Neuronal stem cell (in vitro differentiated cells): ENCODE data around the gene CD63.

ENCODE experiments used
- DNase-seq: peaks from one replicate; pipeline ENCODE4 v3.0.0-alpha.2; 2013; ENCODE audit warnings: low spot score
- H2AFZ ChIP-seq: one replicate; pipeline ENCODE4 v1.6.1; 2013; ENCODE audit warnings: mild to moderate bottlenecking, low read length, inconsistent platforms
- H2AK5ac ChIP-seq: 2 replicates; pipeline ENCODE4 v1.6.1; 2013; ENCODE audit warnings: low read depth, mild to moderate bottlenecking, inconsistent platforms, low read length, moderate library complexity, mixed read lengths
- H2BK120ac ChIP-seq: 2 replicates; pipeline ENCODE4 v1.6.1; 2013; ENCODE audit warnings: low read depth, mild to moderate bottlenecking, inconsistent platforms, low read length, moderate library complexity, mixed read lengths
- H2BK12ac ChIP-seq: one replicate; pipeline ENCODE4 v1.6.1; 2013; ENCODE audit warnings: low read length, inconsistent platforms
- H2BK15ac ChIP-seq: 2 replicates; pipeline ENCODE4 v1.6.1; 2013; ENCODE audit warnings: mild to moderate bottlenecking, low read length, inconsistent platforms, mixed read lengths
- H2BK5ac ChIP-seq: one replicate; pipeline ENCODE4 v1.6.1; 2013; ENCODE audit warnings: inconsistent platforms, mild to moderate bottlenecking, low read length, moderate library complexity
- H3K14ac ChIP-seq: one replicate; pipeline ENCODE4 v1.6.1; 2013; ENCODE audit warnings: low read length, inconsistent platforms
- H3K18ac ChIP-seq: 2 replicates; pipeline ENCODE4 v1.6.1; 2013; ENCODE audit warnings: low read length, inconsistent platforms
- H3K23ac ChIP-seq: 2 replicates; pipeline ENCODE4 v1.6.1; 2013; ENCODE audit warnings: low read depth, mild to moderate bottlenecking, mixed read lengths, low read length, inconsistent platforms; ENCODE audit not compliant: poor library complexity
- H3K27ac ChIP-seq: replicated peaks from 3 replicates; pipeline ENCODE4 v1.5.1; 2013; ENCODE audit warnings: low read length, inconsistent platforms
- H3K27me3 ChIP-seq, 3 experiments: 2 replicates each; pipeline ENCODE4 v1.6.1; 2013; ENCODE audit warnings: low read length in 3 of 3, mild to moderate bottlenecking in 2 of 3, inconsistent platforms in 1 of 3, low read depth in 1 of 3, mixed read lengths in 1 of 3, moderate library complexity in 1 of 3; ENCODE audit not compliant: control insufficient read depth in 3 of 3, insufficient read depth in 3 of 3
- H3K36me3 ChIP-seq, 2 donors: replicated peaks in 1 of 2; 2 replicates each; pipeline ENCODE4 v1.6.1; 2013; ENCODE audit warnings: low read length in 2 of 2; ENCODE audit not compliant: control insufficient read depth in 2 of 2, insufficient read depth in 2 of 2
- H3K4ac ChIP-seq: 2 replicates; pipeline ENCODE4 v1.6.1; 2013; ENCODE audit warnings: inconsistent platforms, mild to moderate bottlenecking, low read length, moderate library complexity
- H3K4me1 ChIP-seq, 2 donors: 1 replicate in 1 of 2; 2 replicates in 1 of 2; pipeline ENCODE4 v1.6.1; 2013; ENCODE audit warnings: low read length in 2 of 2, low read depth in 1 of 2; ENCODE audit not compliant: control insufficient read depth in 2 of 2, insufficient read depth in 1 of 2
- H3K4me2 ChIP-seq: one replicate; pipeline ENCODE4 v1.6.1; 2013; ENCODE audit warnings: mild to moderate bottlenecking, low read length, inconsistent platforms; ENCODE audit not compliant: insufficient read depth, poor library complexity, severe bottlenecking
- H3K4me3 ChIP-seq, 2 donors: 2 replicates each; pipeline ENCODE4 v1.5.1; 2013; ENCODE audit warnings: low read length in 2 of 2, mild to moderate bottlenecking in 2 of 2, inconsistent platforms in 1 of 2, moderate library complexity in 1 of 2
- H3K79me1 ChIP-seq: one replicate; pipeline ENCODE4 v1.6.1; 2013; ENCODE audit warnings: low read depth, mild to moderate bottlenecking, inconsistent platforms, low read length, moderate library complexity
- H3K9ac ChIP-seq: one replicate; pipeline ENCODE4 v1.6.1; 2013; ENCODE audit warnings: mild to moderate bottlenecking, low read depth, low read length, inconsistent platforms; ENCODE audit not compliant: poor library complexity
- H3K9me3 ChIP-seq, 2 donors: replicated peaks in 1 of 2; 2 replicates each; pipeline versions ENCODE3 to v1.6.1; 2013; ENCODE audit warnings: low read length in 2 of 2, mild to moderate bottlenecking in 2 of 2, inconsistent platforms in 1 of 2, low read depth in 1 of 2, mixed read lengths in 1 of 2, moderate library complexity in 1 of 2; ENCODE audit not compliant: control insufficient read depth in 2 of 2, insufficient read depth in 1 of 2
- H4K8ac ChIP-seq: one replicate; pipeline ENCODE4 v1.6.1; 2013; ENCODE audit warnings: low read depth, mild to moderate bottlenecking, inconsistent platforms, low read length, moderate library complexity
- H4K91ac ChIP-seq: one replicate; pipeline ENCODE4 v1.6.1; 2013; ENCODE audit warnings: low read length, low read depth, mild to moderate bottlenecking, inconsistent platforms; ENCODE audit not compliant: poor library complexity
- WGBS, 2 donors: extraction: QIAGEN DNeasy Blood & Tissue Kit; methylation state at CpG; one replicate each; pipeline ENCODE4 v1.1.7; 2013; ENCODE audit warnings: missing lambda C conversion rate in 2 of 2, mixed read lengths in 1 of 2; ENCODE audit not compliant: insufficient read length in 2 of 2, insufficient replicate concordance in 1 of 2; ENCODE audit errors: extremely low coverage in 2 of 2; 5-methylcytosine and 5-hydroxymethylcytosine counted together

CD63 gene

GRCh38 chr12:55728186-55728938 is 447 bp downstream of the CD63 start:
- Histone ChIP-seq H3K36me3 (peaks cover 27 to 40% of the 10 kb centered on the region in 2 donors), H3K9me3 (peaks cover 0 to 1% of the 10 kb centered on the region in 2 donors), H3K14ac (no peak overlapping the region), H3K18ac (peak overlapping the region; percentile 94), H3K4me1 (peaks cover 14 to 18% of the 10 kb centered on the region in 2 donors), H3K27ac (peak overlapping the region; percentile 89), H2BK120ac (peak overlapping the region; percentile 61), H2BK12ac (no peak overlapping the region), H4K91ac (no peak overlapping the region), H3K23ac (peak overlapping the region; percentile 29), H2BK15ac (peak overlapping the region; percentile 32), H3K79me1 (peaks cover 18% of the 10 kb centered on the region), H4K8ac (no peak overlapping the region), H3K9ac (peak overlapping the region; percentile 94), H2BK5ac (peak overlapping the region; percentile 69), H3K4me3 (peak overlapping the region; percentile 59 to 92), H3K27me3 (no peaks in the 10 kb centered on the region), H3K4me2 (peak overlapping the region; percentile 92), H2AFZ (peak overlapping the region; percentile 92), H3K4ac (no peak overlapping the region), H2AK5ac (peak overlapping the region; percentile 95)
- no CpG with 5 or more reads among the region's 61 CpGs for WGBS, 2 donors
- no peak for DNase-seq

- H3K4ac ChIP-seq, result no peak overlapping the region
- peak overlapping the region; percentile 92 for H3K4me2 ChIP-seq
- peak overlapping the region; percentile 59 to 92 for H3K4me3 ChIP-seq
- peak overlapping the region; percentile 92 for H2AFZ ChIP-seq
- no peaks in the 10 kb centered on the region for H3K27me3 ChIP-seq
- H2BK15ac ChIP-seq, result peak overlapping the region; percentile 32
- H3K36me3 ChIP-seq, result peaks cover 29 to 46% of the 10 kb centered on the region in 2 donors
- H2AK5ac ChIP-seq, result peak overlapping the region; percentile 95
- H3K9ac ChIP-seq, result peak overlapping the region; percentile 94
- H3K79me1 ChIP-seq, result peaks cover 18% of the 10 kb centered on the region
- H3K27ac ChIP-seq, result peak overlapping the region; percentile 19
- H2BK12ac ChIP-seq, result no peak overlapping the region
- peak overlapping the region; percentile 66 for H3K14ac ChIP-seq
- no CpG with 5 or more reads among the region's 9 CpGs for WGBS, 2 donors
- H3K4me1 ChIP-seq, result peaks cover 14 to 18% of the 10 kb centered on the region in 2 donors
- H4K91ac ChIP-seq, result no peak overlapping the region
- H3K18ac ChIP-seq, result peak overlapping the region; percentile 94
- no peak overlapping the region for H2BK5ac ChIP-seq
- DNase-seq, result no peak
- no peak overlapping the region for H4K8ac ChIP-seq
- peak overlapping the region; percentile 11 for H3K23ac ChIP-seq
- H3K9me3 ChIP-seq, result peaks cover 0 to 1% of the 10 kb centered on the region in 2 donors
- H2BK120ac ChIP-seq, result peak overlapping the region; percentile 61
Observed at GRCh38 chr12:55727643-55728185, 1.1 kb downstream of the CD63 start.

GRCh38 chr12:55726971-55727370 is 1.8 kb downstream of the CD63 start:
- no peak overlapping the region for H4K8ac ChIP-seq
- H3K23ac ChIP-seq, result no peak overlapping the region
- H3K18ac ChIP-seq, result no peak overlapping the region
- H2AFZ ChIP-seq, result no peak overlapping the region
- H2BK12ac ChIP-seq, result no peak overlapping the region
- peaks cover 0 to 1% of the 10 kb centered on the region in 2 donors for H3K9me3 ChIP-seq
- H2BK5ac ChIP-seq, result no peak overlapping the region
- no peak overlapping the region for H3K27ac ChIP-seq
- no peak overlapping the region for H2BK15ac ChIP-seq
- no peak overlapping the region for H4K91ac ChIP-seq
- H3K27me3 ChIP-seq, result no peaks in the 10 kb centered on the region
- peak overlapping the region; percentile 64 for H2AK5ac ChIP-seq
- peaks cover 14 to 18% of the 10 kb centered on the region in 2 donors for H3K4me1 ChIP-seq
- no peak overlapping the region for H3K14ac ChIP-seq
- no peak overlapping the region for H3K4ac ChIP-seq
- peaks cover 29 to 48% of the 10 kb centered on the region in 2 donors for H3K36me3 ChIP-seq
- no CpG with 5 or more reads among the region's 10 CpGs for WGBS, 2 donors
- no peak overlapping the region for H2BK120ac ChIP-seq
- H3K4me3 ChIP-seq, result peak overlapping the region; percentile 51 to 59
- peak overlapping the region; percentile 92 for H3K4me2 ChIP-seq
- no peak for DNase-seq
- peaks cover 15% of the 10 kb centered on the region for H3K79me1 ChIP-seq
- H3K9ac ChIP-seq, result peak overlapping the region; percentile 81

DNA sequence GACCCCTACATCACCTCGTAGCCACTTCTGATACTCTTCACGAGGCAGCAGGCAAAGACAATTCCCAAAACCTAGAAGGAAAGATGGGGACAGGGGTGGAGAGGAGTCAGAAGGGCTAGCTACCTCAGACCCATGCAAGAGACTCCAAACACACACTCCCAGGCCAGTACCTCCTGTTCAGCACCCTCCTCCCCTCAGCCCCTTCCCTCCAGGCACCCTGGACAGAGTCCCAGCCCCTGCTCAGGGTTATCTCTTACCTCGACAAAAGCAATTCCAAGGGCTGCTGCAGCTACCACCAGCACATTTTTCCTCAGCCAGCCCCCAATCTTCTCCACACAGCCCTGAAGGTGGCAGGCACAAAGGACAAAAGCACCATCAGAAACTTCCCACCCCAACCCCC is 3.3 kb downstream of the CD63 start:
- H3K9me3 ChIP-seq, result peaks cover 0 to 1% of the 10 kb centered on the region in 2 donors
- H3K18ac ChIP-seq, result no peak overlapping the region
- H2BK120ac ChIP-seq, result no peak overlapping the region
- no peak overlapping the region for H3K4me2 ChIP-seq
- no peak overlapping the region for H2BK5ac ChIP-seq
- H3K9ac ChIP-seq, result no peak overlapping the region
- H3K4me1 ChIP-seq, result peaks cover 14 to 16% of the 10 kb centered on the region in 2 donors
- no peaks in the 10 kb centered on the region for H3K27me3 ChIP-seq
- no peak overlapping the region for H2BK15ac ChIP-seq
- H3K23ac ChIP-seq, result no peak overlapping the region
- no peak overlapping the region for H2AFZ ChIP-seq
- no peak for DNase-seq
- no peak overlapping the region for H4K8ac ChIP-seq
- peaks cover 15% of the 10 kb centered on the region for H3K79me1 ChIP-seq
- H3K4me3 ChIP-seq, result no peak overlapping the region
- no peak overlapping the region for H4K91ac ChIP-seq
- no CpG with 5 or more reads among the region's 3 CpGs for WGBS, 2 donors
- H2AK5ac ChIP-seq, result no peak overlapping the region
- H3K4ac ChIP-seq, result no peak overlapping the region
- peaks cover 29 to 56% of the 10 kb centered on the region in 2 donors for H3K36me3 ChIP-seq
- H2BK12ac ChIP-seq, result no peak overlapping the region
- no peak overlapping the region for H3K27ac ChIP-seq
- no peak overlapping the region for H3K14ac ChIP-seq
